K562 (cell line): ENCODE results near the gene NRROS. TPM values are rescaled to one million over a fixed set of nuclear protein-coding genes. Genes with fewer than 3 reads are reported as not detected.

Experiments
- ATAC-seq: fragments of 200-7000 bp; cut with Tn5 transposase; 3 replicates; pipeline ENCODE4 v1.9.1; 2020; ENCODE audit warnings: moderate library complexity
- BruUV-seq: library from RNA; stranded (reverse); fragments of 400-500 nt; replicated peaks from 2 replicates; lab custom pipeline; 2021; lab: Mats Ljungman, UMichigan
- CTCF ChIA-PET: fragments of 300-600 bp; formaldehyde crosslinking; extraction: SDS; loops from one replicate; lab custom pipeline; 2021; ENCODE audit warnings: low intra/inter-chr PET ratio; lab: Yijun Ruan, JAX
- POLR2A ChIA-PET: fragments of 300-600, 350-650 bp; sonication (Branson Sonifier 250); formaldehyde crosslinking; extraction: SDS; loops from one replicate; lab custom pipeline; 2021; ENCODE audit warnings: antibody characterized with exemption, inconsistent platforms; lab: Yijun Ruan, JAX
- DNase-seq, 4 experiments: peaks; one replicate each; pipeline versions ENCODE4 v3.0.0 to v3.0.0-alpha.2; 2011 to 2018; ENCODE audit warnings: low spot score in 3 of 4, mixed read lengths in 3 of 4; ENCODE audit errors: extremely low read depth in 1 of 4
- FAIRE-seq: peaks from 2 replicates; lab custom pipeline; 2011; peaks lifted over from hg19 to GRCh38; lab: Jason Lieb, UNC
- H2AFZ ChIP-seq: 2 replicates; pipeline ENCODE4 v1.6.0; 2011; ENCODE audit warnings: low read depth, low read length, control low read depth, inconsistent platforms
- H3K27ac ChIP-seq: fragments of 200-600 bp; 3 replicates; pipeline ENCODE4 v1.8.0; 2011; ENCODE audit warnings: low read depth, mild to moderate bottlenecking, control low read depth, inconsistent platforms, low read length, moderate library complexity, mixed read lengths; ENCODE audit errors: extremely low read depth
- H3K27me3 ChIP-seq, 2 experiments: fragments of 300-600 bp in 1 of 2; 2 replicates in 1 of 2; 3 replicates in 1 of 2; pipeline versions ENCODE4 v1.6.0 to v1.8.0; 2011; ENCODE audit warnings: inconsistent platforms in 2 of 2, low read length in 2 of 2, mild to moderate bottlenecking in 1 of 2, mixed read lengths in 1 of 2, moderate library complexity in 1 of 2; ENCODE audit not compliant: control insufficient read depth in 2 of 2, insufficient read depth in 2 of 2
- H3K36me3 ChIP-seq: fragments of 300-600 bp; 3 replicates; pipeline ENCODE4 v1.8.0; 2011; ENCODE audit warnings: mild to moderate bottlenecking, low read length, inconsistent platforms; ENCODE audit not compliant: control insufficient read depth, insufficient read depth
- H3K4me1 ChIP-seq, 2 experiments: fragments of 200-600 bp in 1 of 2; replicated peaks in 1 of 2; 2 replicates in 1 of 2; 3 replicates in 1 of 2; pipeline versions ENCODE4 v1.5.1 to v1.8.0; 2011; ENCODE audit warnings: inconsistent platforms in 2 of 2, low read length in 2 of 2, mild to moderate bottlenecking in 1 of 2, mixed read lengths in 1 of 2, moderate library complexity in 1 of 2; ENCODE audit not compliant: control insufficient read depth in 2 of 2, insufficient read depth in 2 of 2
- H3K4me2 ChIP-seq: 2 replicates; pipeline ENCODE4 v1.6.1; 2011; ENCODE audit warnings: low read length, control low read depth, inconsistent platforms, mixed read lengths; ENCODE audit not compliant: insufficient read depth
- H3K4me3 ChIP-seq: fragments of 200-600 bp; sonication (generic), shearing (Covaris generic); 2 replicates; pipeline ENCODE4 v1.5.1; 2016; ENCODE audit warnings: control low read depth, inconsistent platforms
- H3K79me2 ChIP-seq: fragments of 200-600 bp; 3 replicates; pipeline ENCODE4 v1.8.0; 2011; ENCODE audit warnings: low read length, inconsistent platforms; ENCODE audit not compliant: control insufficient read depth, insufficient read depth
- H3K9ac ChIP-seq, 2 experiments: 2 replicates each; pipeline versions ENCODE4 v1.6.0 to v1.6.1; 2011; ENCODE audit warnings: low read depth in 2 of 2, low read length in 2 of 2, control low read depth in 1 of 2, inconsistent platforms in 1 of 2, mild to moderate bottlenecking in 1 of 2, mixed read lengths in 1 of 2; ENCODE audit not compliant: insufficient read depth in 1 of 2
- H3K9me1 ChIP-seq: one replicate; pipeline ENCODE4 v1.6.0; 2011; ENCODE audit warnings: inconsistent platforms, mild to moderate bottlenecking, low read length, moderate library complexity; ENCODE audit not compliant: control insufficient read depth, insufficient read depth
- H3K9me3 ChIP-seq: replicated peaks from 2 replicates; pipeline ENCODE4 v1.5.1; 2011; ENCODE audit warnings: low read depth, low read length, inconsistent platforms; ENCODE audit not compliant: control insufficient read depth, insufficient read depth
- H4K20me1 ChIP-seq: replicated peaks from 2 replicates; pipeline ENCODE4 v1.6.1; 2011; ENCODE audit warnings: low read length, inconsistent platforms, mixed read lengths; ENCODE audit not compliant: control insufficient read depth, insufficient read depth
- C11orf30 ChIP-seq: fragments of 450-650 bp; IDR thresholded peaks from 2 replicates; pipeline ENCODE4 v1.6.1; 2016; ENCODE audit warnings: low read depth, mild to moderate bottlenecking
- TEAD2 ChIP-seq: fragments of 450-650 bp; IDR thresholded peaks from 2 replicates; pipeline ENCODE4 v1.6.1; 2016; ENCODE audit warnings: missing genetic modification characterization, control low read depth, missing compliant biosample characterization
- YBX1 ChIP-seq: fragments of 450-650 bp; IDR thresholded peaks from 2 replicates; pipeline ENCODE4 v1.7.1; 2016; ENCODE audit warnings: mild to moderate bottlenecking
- WGBS: fragments of 100-300 bp; shearing (Covaris generic); methylation state at CpG from one replicate; pipeline ENCODE4 v1.1.6; 2016; ENCODE audit warnings: low coverage, mixed read lengths; ENCODE audit not compliant: insufficient coverage; ENCODE audit errors: missing lambda C conversion rate; 5-methylcytosine and 5-hydroxymethylcytosine counted together
- in situ Hi-C: fragments of 300-500 bp; cut with MboI; formaldehyde crosslinking; loops from 4 replicates; pipeline ENCODE4 v1.15.0; 2018; ENCODE audit warnings: inconsistent platforms, mixed read lengths
- intact Hi-C: fragments of 100-400 bp; cut with micrococcal nuclease; formaldehyde crosslinking; loops from 2 replicates; pipeline ENCODE4 v1.14.2; 2022
- polyA plus RNA-seq, 8 experiments: library from polyadenylated mRNA; depleted of rRNA in 4 of 8; stranded (reverse) in 5 of 8; unstranded in 3 of 8; fragments of >200 nt; fragmentation: Nextera tagmentation in 2 of 8; fragmentation: Illumina TruSeq in 1 of 8; extraction: Ambion mirVana in 2 of 8; extraction: Trizol in 1 of 8; gene quantifications; 2 replicates each; pipeline versions ENCODE4 v1.2.1 to v1.2.3, GENCODE V29; 2011 to 2014; ENCODE audit warnings: inconsistent platforms in 1 of 8, missing spikeins in 1 of 8
- total RNA-seq, 7 experiments: library from RNA; depleted of rRNA in 6 of 7; stranded (reverse); fragments of >200 nt in 6 of 7; fragmentation: Illumina TruSeq in 2 of 7; extraction: Trizol in 2 of 7; gene quantifications; 2 replicates each; pipeline versions ENCODE4 v1.2.1 to v1.2.3, GENCODE V29; 2011 to 2021; ENCODE audit warnings: low replicate concordance in 1 of 7
- TF ChIP-seq, protein P1 (sequence below): sonication (generic); formaldehyde crosslinking; IDR thresholded peaks from 2 replicates; pipeline ENCODE4 v1.8.1; 2023; ENCODE audit warnings: mild to moderate bottlenecking, missing genetic modification reagents
- TF ChIP-seq, protein P2 (sequence below): fragments of 250-450 bp; sonication (Bioruptor Pico); IDR thresholded peaks from 2 replicates; pipeline ENCODE4 v1.5.0; 2020; ENCODE audit warnings: mild to moderate bottlenecking, borderline replicate concordance

NRROS gene
- total and polyA plus RNA-seq, 9 of the 15 experiments (the other 6 are each of a cell fraction or from before 2014, with no cell fraction given): 0.34 to 13.8 (median 3.8) TPM

GRCh38 chr3:196684548-196685407 lies 45.3 kb downstream of the NRROS start (continued):
- TF ChIP-seq, protein P1, sequence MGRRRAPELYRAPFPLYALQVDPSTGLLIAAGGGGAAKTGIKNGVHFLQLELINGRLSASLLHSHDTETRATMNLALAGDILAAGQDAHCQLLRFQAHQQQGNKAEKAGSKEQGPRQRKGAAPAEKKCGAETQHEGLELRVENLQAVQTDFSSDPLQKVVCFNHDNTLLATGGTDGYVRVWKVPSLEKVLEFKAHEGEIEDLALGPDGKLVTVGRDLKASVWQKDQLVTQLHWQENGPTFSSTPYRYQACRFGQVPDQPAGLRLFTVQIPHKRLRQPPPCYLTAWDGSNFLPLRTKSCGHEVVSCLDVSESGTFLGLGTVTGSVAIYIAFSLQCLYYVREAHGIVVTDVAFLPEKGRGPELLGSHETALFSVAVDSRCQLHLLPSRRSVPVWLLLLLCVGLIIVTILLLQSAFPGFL (CRISPR knock-in tag): 0 out of 2 replicates have a peak, but pooled peaks have one; percentile 78
- TF ChIP-seq, protein P2, sequence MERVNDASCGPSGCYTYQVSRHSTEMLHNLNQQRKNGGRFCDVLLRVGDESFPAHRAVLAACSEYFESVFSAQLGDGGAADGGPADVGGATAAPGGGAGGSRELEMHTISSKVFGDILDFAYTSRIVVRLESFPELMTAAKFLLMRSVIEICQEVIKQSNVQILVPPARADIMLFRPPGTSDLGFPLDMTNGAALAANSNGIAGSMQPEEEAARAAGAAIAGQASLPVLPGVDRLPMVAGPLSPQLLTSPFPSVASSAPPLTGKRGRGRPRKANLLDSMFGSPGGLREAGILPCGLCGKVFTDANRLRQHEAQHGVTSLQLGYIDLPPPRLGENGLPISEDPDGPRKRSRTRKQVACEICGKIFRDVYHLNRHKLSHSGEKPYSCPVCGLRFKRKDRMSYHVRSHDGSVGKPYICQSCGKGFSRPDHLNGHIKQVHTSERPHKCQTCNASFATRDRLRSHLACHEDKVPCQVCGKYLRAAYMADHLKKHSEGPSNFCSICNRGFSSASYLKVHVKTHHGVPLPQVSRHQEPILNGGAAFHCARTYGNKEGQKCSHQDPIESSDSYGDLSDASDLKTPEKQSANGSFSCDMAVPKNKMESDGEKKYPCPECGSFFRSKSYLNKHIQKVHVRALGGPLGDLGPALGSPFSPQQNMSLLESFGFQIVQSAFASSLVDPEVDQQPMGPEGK (CRISPR knock-in tag): no peak

GRCh38 chr3:196686436-196686835 lies 46.9 kb downstream of the NRROS start:
- POLR2A ChIA-PET: interaction anchor here (0.7 to 0.8 kb wide), 3 partner anchors 66 to 81 kb away, joined by 3 read pairs; no protein-coding TSS in a partner anchor

More at GRCh38 chr3:196686436-196686835, 46.9 kb downstream of the NRROS start:
- WGBS: 63% methylated on average over 2 of the region's 2 CpGs
- TF ChIP-seq TEAD2 (no peak), C11orf30 (0 out of 2 replicates have a peak, but pooled peaks have one; percentile 18), YBX1 (no peak)
- Histone ChIP-seq H3K79me2 (no peaks in the 10 kb centered on the region), H2AFZ (no peak overlapping the region), H3K9me3 (no peaks in the 10 kb centered on the region), H3K9me1 (no peaks in the 10 kb centered on the region), H4K20me1 (no peaks in the 10 kb centered on the region), H3K27me3 (no peaks in the 10 kb centered on the region), H3K4me3 (no peak overlapping the region), H3K4me1 (peaks cover 3 to 7% of the 10 kb centered on the region in 2 experiments; a peak in 3 of 5 replicates), H3K36me3 (no peaks in the 10 kb centered on the region), H3K27ac (no peak overlapping the region), H3K9ac (no peak overlapping the region), H3K4me2 (no peak overlapping the region)
- DNase-seq (no peak), ATAC-seq (no peak), FAIRE-seq (no peak)
- intact Hi-C loops: no loop called here
- in situ Hi-C loops: no loop called here
- CTCF ChIA-PET: interaction anchor here (3.0 kb wide), 1 partner anchor 77 kb away, joined by 48 read pairs; no protein-coding TSS in a partner anchor
- BruUV-seq: no TSS peak
